K562 (cell line): Measurements from ENCODE around the gene SLC25A33. TPM values are rescaled to one million over a fixed set of nuclear protein-coding genes. Genes with fewer than 3 reads are reported as not detected.

Source experiments
- ATAC-seq: fragments of 200-7000 bp; cut with Tn5 transposase; 3 replicates; pipeline ENCODE4 v1.9.1; 2020; ENCODE audit warnings: moderate library complexity
- BruUV-seq: library from RNA; stranded (reverse); fragments of 400-500 nt; replicated peaks from 2 replicates; lab custom pipeline; 2021; lab: Mats Ljungman, UMichigan
- CTCF ChIA-PET: fragments of 300-600 bp; formaldehyde crosslinking; extraction: SDS; loops from one replicate; lab custom pipeline; 2021; ENCODE audit warnings: low intra/inter-chr PET ratio; lab: Yijun Ruan, JAX
- POLR2A ChIA-PET: fragments of 300-600, 350-650 bp; sonication (Branson Sonifier 250); formaldehyde crosslinking; extraction: SDS; loops from one replicate; lab custom pipeline; 2021; ENCODE audit warnings: antibody characterized with exemption, inconsistent platforms; lab: Yijun Ruan, JAX
- DNase-seq, 4 experiments: peaks; one replicate each; pipeline versions ENCODE4 v3.0.0 to v3.0.0-alpha.2; 2011 to 2018; ENCODE audit warnings: low spot score in 3 of 4, mixed read lengths in 3 of 4; ENCODE audit errors: extremely low read depth in 1 of 4
- FAIRE-seq: peaks from 2 replicates; lab custom pipeline; 2011; peaks lifted over from hg19 to GRCh38; lab: Jason Lieb, UNC
- H2AFZ ChIP-seq: 2 replicates; pipeline ENCODE4 v1.6.0; 2011; ENCODE audit warnings: low read depth, low read length, control low read depth, inconsistent platforms
- H3K27ac ChIP-seq: fragments of 200-600 bp; 3 replicates; pipeline ENCODE4 v1.8.0; 2011; ENCODE audit warnings: low read depth, mild to moderate bottlenecking, control low read depth, inconsistent platforms, low read length, moderate library complexity, mixed read lengths; ENCODE audit errors: extremely low read depth
- H3K27me3 ChIP-seq, 2 experiments: fragments of 300-600 bp in 1 of 2; 2 replicates in 1 of 2; 3 replicates in 1 of 2; pipeline versions ENCODE4 v1.6.0 to v1.8.0; 2011; ENCODE audit warnings: inconsistent platforms in 2 of 2, low read length in 2 of 2, mild to moderate bottlenecking in 1 of 2, mixed read lengths in 1 of 2, moderate library complexity in 1 of 2; ENCODE audit not compliant: control insufficient read depth in 2 of 2, insufficient read depth in 2 of 2
- H3K36me3 ChIP-seq: fragments of 300-600 bp; 3 replicates; pipeline ENCODE4 v1.8.0; 2011; ENCODE audit warnings: mild to moderate bottlenecking, low read length, inconsistent platforms; ENCODE audit not compliant: control insufficient read depth, insufficient read depth
- H3K4me1 ChIP-seq, 2 experiments: fragments of 200-600 bp in 1 of 2; replicated peaks in 1 of 2; 2 replicates in 1 of 2; 3 replicates in 1 of 2; pipeline versions ENCODE4 v1.5.1 to v1.8.0; 2011; ENCODE audit warnings: inconsistent platforms in 2 of 2, low read length in 2 of 2, mild to moderate bottlenecking in 1 of 2, mixed read lengths in 1 of 2, moderate library complexity in 1 of 2; ENCODE audit not compliant: control insufficient read depth in 2 of 2, insufficient read depth in 2 of 2
- H3K4me2 ChIP-seq: 2 replicates; pipeline ENCODE4 v1.6.1; 2011; ENCODE audit warnings: low read length, control low read depth, inconsistent platforms, mixed read lengths; ENCODE audit not compliant: insufficient read depth
- H3K4me3 ChIP-seq: fragments of 200-600 bp; sonication (generic), shearing (Covaris generic); 2 replicates; pipeline ENCODE4 v1.5.1; 2016; ENCODE audit warnings: control low read depth, inconsistent platforms
- H3K79me2 ChIP-seq: fragments of 200-600 bp; 3 replicates; pipeline ENCODE4 v1.8.0; 2011; ENCODE audit warnings: low read length, inconsistent platforms; ENCODE audit not compliant: control insufficient read depth, insufficient read depth
- H3K9ac ChIP-seq, 2 experiments: 2 replicates each; pipeline versions ENCODE4 v1.6.0 to v1.6.1; 2011; ENCODE audit warnings: low read depth in 2 of 2, low read length in 2 of 2, control low read depth in 1 of 2, inconsistent platforms in 1 of 2, mild to moderate bottlenecking in 1 of 2, mixed read lengths in 1 of 2; ENCODE audit not compliant: insufficient read depth in 1 of 2
- H3K9me1 ChIP-seq: one replicate; pipeline ENCODE4 v1.6.0; 2011; ENCODE audit warnings: inconsistent platforms, mild to moderate bottlenecking, low read length, moderate library complexity; ENCODE audit not compliant: control insufficient read depth, insufficient read depth
- H3K9me3 ChIP-seq: replicated peaks from 2 replicates; pipeline ENCODE4 v1.5.1; 2011; ENCODE audit warnings: low read depth, low read length, inconsistent platforms; ENCODE audit not compliant: control insufficient read depth, insufficient read depth
- H4K20me1 ChIP-seq: replicated peaks from 2 replicates; pipeline ENCODE4 v1.6.1; 2011; ENCODE audit warnings: low read length, inconsistent platforms, mixed read lengths; ENCODE audit not compliant: control insufficient read depth, insufficient read depth
- MEF2A ChIP-seq: IDR thresholded peaks from 2 replicates; pipeline ENCODE4 v1.6.1; 2011; ENCODE audit warnings: low read depth, mild to moderate bottlenecking, low read length, moderate library complexity; ENCODE audit not compliant: control insufficient read depth
- POLR2G ChIP-seq: fragments of 200-400 bp; formaldehyde crosslinking; IDR thresholded peaks from 2 replicates; pipeline ENCODE4 v1.6.1; 2017; ENCODE audit warnings: low read depth, mild to moderate bottlenecking, antibody characterized with exemption, low read length, moderate library complexity
- WGBS: fragments of 100-300 bp; shearing (Covaris generic); methylation state at CpG from one replicate; pipeline ENCODE4 v1.1.6; 2016; ENCODE audit warnings: low coverage, mixed read lengths; ENCODE audit not compliant: insufficient coverage; ENCODE audit errors: missing lambda C conversion rate; 5-methylcytosine and 5-hydroxymethylcytosine counted together
- in situ Hi-C: fragments of 300-500 bp; cut with MboI; formaldehyde crosslinking; loops from 4 replicates; pipeline ENCODE4 v1.15.0; 2018; ENCODE audit warnings: inconsistent platforms, mixed read lengths
- intact Hi-C: fragments of 100-400 bp; cut with micrococcal nuclease; formaldehyde crosslinking; loops from 2 replicates; pipeline ENCODE4 v1.14.2; 2022
- polyA plus RNA-seq, 8 experiments: library from polyadenylated mRNA; depleted of rRNA in 4 of 8; stranded (reverse) in 5 of 8; unstranded in 3 of 8; fragments of >200 nt; fragmentation: Nextera tagmentation in 2 of 8; fragmentation: Illumina TruSeq in 1 of 8; extraction: Ambion mirVana in 2 of 8; extraction: Trizol in 1 of 8; gene quantifications; 2 replicates each; pipeline versions ENCODE4 v1.2.1 to v1.2.3, GENCODE V29; 2011 to 2014; ENCODE audit warnings: inconsistent platforms in 1 of 8, missing spikeins in 1 of 8
- total RNA-seq, 7 experiments: library from RNA; depleted of rRNA in 6 of 7; stranded (reverse); fragments of >200 nt in 6 of 7; fragmentation: Illumina TruSeq in 2 of 7; extraction: Trizol in 2 of 7; gene quantifications; 2 replicates each; pipeline versions ENCODE4 v1.2.1 to v1.2.3, GENCODE V29; 2011 to 2021; ENCODE audit warnings: low replicate concordance in 1 of 7

Gene SLC25A33
- total and polyA plus RNA-seq, 9 of the 15 experiments (the other 6 are each of a cell fraction or from before 2014, with no cell fraction given), result 3.2 to 23.5 (median 17.5) TPM

- in situ Hi-C loops (no loop called here), intact Hi-C loops (no loop called here)
- FAIRE-seq (no peak), ATAC-seq (no peak)
- CTCF ChIA-PET, result no interaction called here
- no peak overlapping the region for H3K4me2 ChIP-seq
- no peak overlapping the region for H3K27ac ChIP-seq
- peaks cover 4 to 23% of the 10 kb centered on the region in 2 experiments; a peak in 3 of 5 replicates for H3K4me1 ChIP-seq
- no peak overlapping the region for H2AFZ ChIP-seq
- H3K79me2 ChIP-seq, result no peaks in the 10 kb centered on the region
- no peaks in the 10 kb centered on the region for H3K9me1 ChIP-seq
- POLR2A ChIA-PET, result interaction anchor here (1.5 kb wide), 2 partner anchors 15 to 19 kb away, joined by 4 to 6 read pairs; no protein-coding TSS in a partner anchor
- H3K4me3 ChIP-seq, result no peak overlapping the region
- H3K27me3 ChIP-seq, result no peaks in the 10 kb centered on the region
- peak overlapping the region in 1 of 2 experiments; percentile 21; a peak in 1 of 4 replicates for H3K9ac ChIP-seq
- H3K9me3 ChIP-seq, result no peaks in the 10 kb centered on the region
- peak; percentile 34; the same call in 1 of the 2 replicates for TF ChIP-seq POLR2G
- TF ChIP-seq MEF2A, result no peak
- TF ChIP-seq, all 486 proteins: peak for 1
- no peak for DNase-seq
- H3K36me3 ChIP-seq, result peaks cover 65% of the 10 kb centered on the region; the same call in 2 of the 3 replicates
- WGBS, result 92% methylated on average over 11 of the region's 11 CpGs
- H4K20me1 ChIP-seq, result no peaks in the 10 kb centered on the region; the same call in 1 of the 2 replicates
- no TSS peak for BruUV-seq
These were observed 73.0 kb downstream of the SLC25A33 start for GRCh38 chr1:9612162-9612845.
